ENCODE results near the gene IREB2.

DNA sequence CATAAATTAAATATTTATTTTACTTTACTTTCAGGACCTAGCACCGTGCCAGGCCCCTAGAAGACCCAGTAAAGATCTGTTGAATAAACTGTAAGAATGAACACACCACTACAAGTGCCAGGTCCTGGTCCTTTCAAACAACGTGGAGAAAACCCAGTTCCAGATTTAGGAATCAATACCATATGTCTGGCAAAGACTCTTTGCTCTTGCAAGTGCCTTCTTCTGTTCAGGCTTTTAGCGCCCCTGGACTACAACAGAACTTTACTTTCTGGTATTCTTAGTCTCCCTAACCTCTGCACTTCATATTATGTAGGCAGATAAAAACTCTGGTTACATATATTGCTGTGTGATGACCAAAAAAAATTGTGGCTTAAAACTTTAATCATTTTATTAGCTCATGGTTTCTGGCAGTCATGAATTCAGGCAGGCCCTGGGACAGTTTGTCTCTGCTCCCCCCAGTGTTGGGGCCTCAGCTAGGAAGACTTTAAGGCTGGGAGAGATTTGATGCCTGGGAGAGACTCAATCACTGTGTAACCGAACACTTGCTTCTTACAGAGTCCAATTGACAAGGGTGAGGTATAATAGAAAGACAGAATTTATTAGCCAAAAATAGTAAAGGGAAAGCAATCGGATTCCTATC lies 99.4 kb downstream of the IREB2 start:
- TF ChIP-seq, protein P1, sequence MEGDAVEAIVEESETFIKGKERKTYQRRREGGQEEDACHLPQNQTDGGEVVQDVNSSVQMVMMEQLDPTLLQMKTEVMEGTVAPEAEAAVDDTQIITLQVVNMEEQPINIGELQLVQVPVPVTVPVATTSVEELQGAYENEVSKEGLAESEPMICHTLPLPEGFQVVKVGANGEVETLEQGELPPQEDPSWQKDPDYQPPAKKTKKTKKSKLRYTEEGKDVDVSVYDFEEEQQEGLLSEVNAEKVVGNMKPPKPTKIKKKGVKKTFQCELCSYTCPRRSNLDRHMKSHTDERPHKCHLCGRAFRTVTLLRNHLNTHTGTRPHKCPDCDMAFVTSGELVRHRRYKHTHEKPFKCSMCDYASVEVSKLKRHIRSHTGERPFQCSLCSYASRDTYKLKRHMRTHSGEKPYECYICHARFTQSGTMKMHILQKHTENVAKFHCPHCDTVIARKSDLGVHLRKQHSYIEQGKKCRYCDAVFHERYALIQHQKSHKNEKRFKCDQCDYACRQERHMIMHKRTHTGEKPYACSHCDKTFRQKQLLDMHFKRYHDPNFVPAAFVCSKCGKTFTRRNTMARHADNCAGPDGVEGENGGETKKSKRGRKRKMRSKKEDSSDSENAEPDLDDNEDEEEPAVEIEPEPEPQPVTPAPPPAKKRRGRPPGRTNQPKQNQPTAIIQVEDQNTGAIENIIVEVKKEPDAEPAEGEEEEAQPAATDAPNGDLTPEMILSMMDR (IDR thresholded peaks at IDR 0.05): no peak
- TF ChIP-seq POLR2A (IDR thresholded peaks at IDR 0.05): no peak
